GM13976 (cell line): Measurements from ENCODE around the gene SDR9C7.

Experiments
- DNase-seq: peaks from one replicate; pipeline ENCODE4 v3.0.0; 2012; ENCODE audit warnings: low spot score
- in situ Hi-C: fragments of 300-500 bp; cut with MboI; formaldehyde crosslinking; loops from one replicate; pipeline ENCODE4 v1.12.0; 2022; ENCODE audit warnings: low sequenced_read_pairs, mixed read lengths, inconsistent platforms; ENCODE audit not compliant: unreplicated experiment
- TF ChIP-seq, protein P1 (sequence below): IDR thresholded peaks from 2 replicates; pipeline ENCODE4 v1.5.1; 2012; ENCODE audit warnings: borderline replicate concordance, mild to moderate bottlenecking; ENCODE audit not compliant: insufficient read depth; ENCODE audit errors: extremely low read depth, missing control alignments, control extremely low read depth

Gene SDR9C7

DNA sequence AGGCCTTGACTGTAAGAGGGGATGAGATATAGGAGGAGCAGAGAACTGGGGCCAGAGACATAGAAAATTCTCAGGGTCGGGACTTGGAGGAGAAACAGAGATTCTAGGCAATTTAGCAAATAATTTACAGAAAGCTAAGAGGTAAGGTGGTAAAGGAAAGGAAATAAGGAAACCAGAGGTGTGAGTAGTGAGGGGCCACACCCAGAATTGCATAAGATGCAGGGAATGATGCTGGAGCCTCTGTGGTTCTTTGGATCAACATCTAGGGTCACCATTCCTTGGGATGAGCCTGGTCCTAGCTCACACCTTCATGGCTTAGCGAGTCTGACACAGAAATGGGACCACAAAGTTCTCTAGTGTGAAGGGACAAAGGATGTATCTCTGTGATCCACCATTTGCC lies 949 bp upstream of the SDR9C7 start:
- TF ChIP-seq, protein P1, sequence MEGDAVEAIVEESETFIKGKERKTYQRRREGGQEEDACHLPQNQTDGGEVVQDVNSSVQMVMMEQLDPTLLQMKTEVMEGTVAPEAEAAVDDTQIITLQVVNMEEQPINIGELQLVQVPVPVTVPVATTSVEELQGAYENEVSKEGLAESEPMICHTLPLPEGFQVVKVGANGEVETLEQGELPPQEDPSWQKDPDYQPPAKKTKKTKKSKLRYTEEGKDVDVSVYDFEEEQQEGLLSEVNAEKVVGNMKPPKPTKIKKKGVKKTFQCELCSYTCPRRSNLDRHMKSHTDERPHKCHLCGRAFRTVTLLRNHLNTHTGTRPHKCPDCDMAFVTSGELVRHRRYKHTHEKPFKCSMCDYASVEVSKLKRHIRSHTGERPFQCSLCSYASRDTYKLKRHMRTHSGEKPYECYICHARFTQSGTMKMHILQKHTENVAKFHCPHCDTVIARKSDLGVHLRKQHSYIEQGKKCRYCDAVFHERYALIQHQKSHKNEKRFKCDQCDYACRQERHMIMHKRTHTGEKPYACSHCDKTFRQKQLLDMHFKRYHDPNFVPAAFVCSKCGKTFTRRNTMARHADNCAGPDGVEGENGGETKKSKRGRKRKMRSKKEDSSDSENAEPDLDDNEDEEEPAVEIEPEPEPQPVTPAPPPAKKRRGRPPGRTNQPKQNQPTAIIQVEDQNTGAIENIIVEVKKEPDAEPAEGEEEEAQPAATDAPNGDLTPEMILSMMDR, result no peak
- in situ Hi-C loops, result no loop called here
- DNase-seq, result no peak

DNA sequence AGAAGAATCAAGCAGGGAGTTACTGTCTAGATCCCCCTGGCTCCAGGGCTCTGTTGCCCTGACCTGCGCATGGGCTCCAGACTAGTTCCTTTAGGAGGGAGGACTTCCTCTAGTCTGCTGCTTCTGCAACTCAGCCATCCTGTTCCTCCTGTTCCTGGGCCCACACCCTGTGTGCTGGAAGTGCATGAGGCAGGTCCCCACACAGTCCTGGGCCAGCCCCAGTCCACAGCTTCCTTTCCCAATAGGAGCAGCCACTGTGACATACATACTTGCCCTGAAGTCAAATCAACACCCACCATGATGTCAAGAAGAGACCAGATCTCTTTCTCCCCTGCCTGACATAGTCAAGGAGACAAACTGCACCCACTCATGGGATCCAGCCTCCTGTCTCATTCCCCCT lies 1.3 kb downstream of the SDR9C7 start:
- DNase-seq, result no peak
- TF ChIP-seq, protein P1, result no peak
- in situ Hi-C loops, result no loop called here

DNA sequence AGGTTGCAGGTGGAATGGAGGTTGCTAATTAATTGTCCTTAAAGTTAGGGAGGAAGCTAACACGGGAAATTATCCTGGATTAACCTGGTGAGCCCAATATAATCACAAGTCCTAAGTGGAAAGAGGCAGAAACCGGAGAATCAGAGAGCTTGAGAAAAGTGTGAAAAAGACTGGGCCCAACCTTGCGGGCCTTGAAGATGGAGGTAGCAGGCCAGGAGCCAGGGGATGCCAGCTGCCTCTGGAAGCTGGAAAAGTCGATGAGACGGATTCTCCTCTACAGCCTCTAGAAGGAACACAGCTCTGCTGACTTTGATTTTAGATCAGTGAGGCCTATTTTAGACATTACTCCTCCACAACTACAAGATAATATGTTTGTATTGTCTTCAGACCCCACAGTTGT lies 2.1 kb downstream of the SDR9C7 start:
- DNase-seq, result no peak
- in situ Hi-C loops, result no loop called here
- TF ChIP-seq, protein P1, result no peak

DNA sequence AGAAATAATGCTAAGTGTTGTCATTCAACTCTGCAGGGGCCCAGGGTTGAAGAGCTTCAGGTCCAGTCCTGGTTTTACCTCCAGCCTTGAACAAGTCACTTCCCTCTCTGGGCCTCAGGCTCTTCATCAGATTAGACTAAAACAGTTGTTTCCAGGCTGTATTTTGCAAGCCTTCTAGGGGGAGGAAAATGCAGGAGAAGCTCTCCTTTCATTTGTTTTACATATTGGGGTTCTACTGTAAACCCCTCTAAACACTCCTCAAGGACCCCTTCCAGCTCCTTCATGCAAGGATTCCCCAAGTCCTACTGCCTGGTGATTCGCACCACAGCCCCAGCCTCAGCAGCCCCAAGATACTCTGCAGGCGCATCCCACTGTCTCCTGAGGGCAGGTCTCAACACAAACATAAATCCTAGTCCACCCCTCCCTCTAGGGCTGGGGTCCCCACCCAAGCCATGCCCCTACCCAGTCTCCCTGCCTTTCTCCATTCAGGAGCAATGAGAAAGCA lies 2.7 kb downstream of the SDR9C7 start:
- TF ChIP-seq, protein P1, result no peak
- DNase-seq, result peak; percentile 34
- in situ Hi-C loops, result no loop called here

DNA sequence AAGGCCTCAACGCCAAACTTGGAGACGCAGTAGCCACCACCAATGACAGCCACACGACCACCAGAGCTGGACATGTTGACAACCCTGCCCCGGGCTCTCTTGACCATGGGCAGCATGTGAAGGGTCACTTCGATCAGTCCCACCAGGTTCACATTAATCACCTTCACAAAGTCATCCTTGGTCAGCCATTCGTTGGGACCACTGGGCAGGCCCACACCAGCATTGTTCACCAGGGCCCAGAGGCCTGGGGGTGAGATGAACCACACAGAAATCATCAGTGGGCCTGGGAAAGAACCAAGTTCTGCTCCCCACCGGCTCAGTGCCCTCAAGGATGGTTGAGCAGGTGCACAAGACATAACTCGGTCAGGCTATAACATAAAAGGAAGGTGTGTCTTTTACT lies 4.0 kb downstream of the SDR9C7 start:
- in situ Hi-C loops, result no loop called here
- TF ChIP-seq, protein P1, result no peak
- DNase-seq, result no peak

DNA sequence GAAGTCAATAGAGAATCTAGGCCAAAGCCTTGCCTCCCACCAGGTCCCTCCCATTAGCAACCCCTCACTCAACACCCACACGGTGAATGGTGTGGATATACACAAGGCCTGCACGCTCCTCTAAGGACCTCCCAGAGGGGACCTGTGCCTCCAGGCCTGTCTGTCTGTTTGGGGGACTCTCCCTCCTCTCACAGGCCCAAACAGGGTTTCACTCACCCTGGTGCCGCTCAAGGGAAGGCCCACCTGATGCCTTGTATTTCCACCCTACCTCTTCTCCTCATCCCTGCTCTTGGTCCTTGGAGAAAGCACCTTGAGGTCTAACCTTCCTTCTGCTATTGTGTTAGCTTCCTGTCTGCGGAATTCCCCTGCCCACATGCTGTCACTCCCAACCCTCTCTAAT lies 4.4 kb downstream of the SDR9C7 start:
- no peak for DNase-seq
- TF ChIP-seq, protein P1, result no peak
- in situ Hi-C loops, result no loop called here

DNA sequence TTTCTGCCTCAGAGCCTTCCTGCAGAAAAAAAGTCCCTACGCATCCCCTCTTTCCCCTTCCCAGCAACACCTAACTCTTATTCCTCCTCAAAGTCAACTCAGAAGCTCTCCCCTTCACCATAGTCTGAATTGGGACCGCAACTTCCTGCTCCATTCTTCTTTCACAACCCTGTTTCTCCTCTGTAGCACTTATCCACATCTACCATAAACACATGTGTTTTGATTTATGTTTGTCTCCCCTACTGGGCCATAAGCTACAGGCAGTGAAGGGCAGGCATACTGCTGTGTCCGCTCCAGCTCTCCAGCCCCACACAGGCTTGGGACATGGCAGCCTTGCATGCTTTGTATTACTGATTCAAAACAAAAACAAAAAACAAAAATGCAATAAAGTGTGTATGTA lies 5.9 kb downstream of the SDR9C7 start:
- DNase-seq, result no peak
- in situ Hi-C loops, result no loop called here
- TF ChIP-seq, protein P1, result no peak
